Spleen (tissue), 11 donors: ENCODE results near the gene KAT6B. TPM values are rescaled to one million over a fixed set of nuclear protein-coding genes. Genes with fewer than 3 reads are reported as not detected.

Source experiments
- DNase-seq: peaks from one replicate; pipeline ENCODE4 v3.0.0-alpha.2; 2020
- H3K27ac ChIP-seq, 8 donors: fragments of 200-600 bp; sonication (generic) in 7 of 8; 1 replicate in 4 of 8; 2 replicates in 4 of 8; pipeline versions ENCODE4 v1.5.0 to v1.8.0; 2016 to 2021; ENCODE audit warnings: inconsistent platforms in 4 of 8, mild to moderate bottlenecking in 4 of 8, moderate library complexity in 1 of 8
- H3K27me3 ChIP-seq, 7 donors: fragments of 200-600 bp; sonication (generic) in 6 of 7; replicated peaks in 1 of 7; 1 replicate in 4 of 7; 2 replicates in 3 of 7; pipeline versions ENCODE4 v1.5.0 to v1.8.0; 2016 to 2021; ENCODE audit warnings: inconsistent platforms in 3 of 7, mild to moderate bottlenecking in 1 of 7
- H3K36me3 ChIP-seq, 6 donors: fragments of 200-600 bp; sonication (generic) in 5 of 6; 1 replicate in 4 of 6; 2 replicates in 2 of 6; pipeline versions ENCODE4 v1.5.0 to v1.8.0; 2016 to 2021; ENCODE audit warnings: inconsistent platforms in 2 of 6
- H3K4me1 ChIP-seq, 6 donors: fragments of 200-600 bp; sonication (generic) in 5 of 6; 1 replicate in 3 of 6; 2 replicates in 3 of 6; pipeline versions ENCODE4 v1.5.0 to v1.8.0; 2016 to 2021; ENCODE audit warnings: inconsistent platforms in 3 of 6
- H3K4me3 ChIP-seq, 8 donors: fragments of 200-600 bp; sonication (generic) in 7 of 8; 1 replicate in 4 of 8; 2 replicates in 4 of 8; pipeline versions ENCODE4 v1.5.0 to v1.8.0; 2016 to 2021; ENCODE audit warnings: inconsistent platforms in 4 of 8, mild to moderate bottlenecking in 4 of 8, moderate library complexity in 2 of 8
- H3K9me3 ChIP-seq, 8 donors: fragments of 200-600 bp; sonication (generic) in 7 of 8; 1 replicate in 4 of 8; 2 replicates in 4 of 8; pipeline versions ENCODE4 v1.5.0 to v1.8.0; 2016 to 2021; ENCODE audit warnings: inconsistent platforms in 4 of 8
- CTCF ChIP-seq, 11 experiments: fragments of 200-600 bp in 7 of 11; fragments of 450-650 bp in 4 of 11; sonication (generic) in 4 of 11; IDR thresholded peaks in 8 of 11; conservative IDR thresholded peaks in 3 of 11; 1 replicate in 7 of 11; 2 replicates in 4 of 11; pipeline versions ENCODE4 v1.4.0 to v1.8.0; 2016 to 2021; ENCODE audit warnings: antibody characterized with exemption in 11 of 11, inconsistent platforms in 4 of 11, mild to moderate bottlenecking in 1 of 11
- POLR2A ChIP-seq, 3 donors: fragments of 450-650 bp; IDR thresholded peaks; one replicate each; pipeline ENCODE4 v1.5.1; 2017; ENCODE audit warnings: antibody characterized with exemption in 3 of 3, mild to moderate bottlenecking in 1 of 3
- POLR2AphosphoS5 ChIP-seq, 3 donors: sonication (generic); formaldehyde crosslinking; IDR thresholded peaks; one replicate each; pipeline ENCODE4 v1.5.1; 2017; ENCODE audit warnings: antibody characterized with exemption in 3 of 3
- WGBS, 5 donors: extraction: QIAGEN DNeasy Blood & Tissue Kit in 3 of 5; methylation state at CpG; one replicate each; pipeline versions ENCODE4 v1.1.5 to v1.1.7; 2013 to 2018; 5-methylcytosine and 5-hydroxymethylcytosine counted together
- intact Hi-C: fragments of 100-400 bp; cut with DNase I; formaldehyde crosslinking; loops from one replicate; pipeline ENCODE4 v1.15.0; 2023; ENCODE audit warnings: low total_unique reads
- polyA plus RNA-seq, 3 donors: library from polyadenylated mRNA; stranded (reverse); fragments of 200-250 nt; gene quantifications; one replicate each; pipeline ENCODE4 v1.2.1, GENCODE V29; 2013
- total RNA-seq, 7 donors: library from RNA; depleted of rRNA in 3 of 7; stranded (reverse); fragments of >200 nt in 3 of 7; fragmentation: NEBNext Ultra II Directional in 4 of 7; extraction: Animal tissue kit (Norgen Biotek cat#: 25700) in 4 of 7; gene quantifications; one replicate each; pipeline versions ENCODE4 v1.1.0 to v1.2.1, GENCODE V29; 2016 to 2021
- donor health status: healthy with polysubstance abuse.
- donor health status: DM: no; HTN: no; CAD: no; lungs with moderate emphysema.
- donor health status: DM: no; HTN: no; CAD: no.
- donor health status: Bipolar disorder and iron deficiency.
- donor health status: healthy.
- donor health status: DM: no; HTN: no; CAD: no.
- donor health status: DM: yes; HTN: yes; CAD: no.

KAT6B gene
- total and polyA plus RNA-seq, 10 donors, result 2.9 to 61.0 (median 46.0) TPM

DNA sequence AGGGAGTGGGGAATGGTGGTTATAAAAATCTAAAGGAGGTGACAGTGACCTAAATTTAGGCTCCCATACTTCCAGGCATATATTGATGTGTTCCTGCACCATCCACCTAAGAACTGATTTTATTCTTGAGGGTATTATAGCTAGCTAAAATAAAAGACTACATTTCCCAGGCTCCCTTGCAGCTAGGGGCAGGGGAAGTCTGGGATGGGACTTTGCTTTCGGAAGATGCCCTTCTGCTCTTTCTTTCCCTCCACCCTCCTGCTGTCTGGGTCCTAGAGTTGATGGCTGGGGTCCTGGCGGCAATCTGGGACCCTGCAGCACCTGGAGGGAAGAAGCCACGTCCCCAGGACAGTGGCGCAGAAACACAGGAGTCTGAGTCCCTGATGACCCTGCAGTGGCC lies 231.3 kb downstream of the KAT6B start:
- WGBS, 5 donors, result 85 to 96% (median 92%) methylated on average over 3 to 4 of the region's 4 CpGs
- intact Hi-C loops, result no loop called here
- H3K4me1 ChIP-seq, result no peaks in the 10 kb centered on the region
- DNase-seq, result peak; percentile 19
- no peaks in the 10 kb centered on the region for H3K27me3 ChIP-seq
- no peak overlapping the region for H3K27ac ChIP-seq
- TF ChIP-seq POLR2AphosphoS5 (IDR thresholded peaks at IDR 0.05) (no peak), CTCF (IDR thresholded peaks at IDR 0.05 in 8 of 11, conservative IDR thresholded peaks at IDR 0.05 in 3 of 11) (no peak), POLR2A (IDR thresholded peaks at IDR 0.05) (no peak)
- H3K9me3 ChIP-seq, result no peaks in the 10 kb centered on the region
- H3K36me3 ChIP-seq, result no peaks in the 10 kb centered on the region
- H3K4me3 ChIP-seq, result no peak overlapping the region

DNA sequence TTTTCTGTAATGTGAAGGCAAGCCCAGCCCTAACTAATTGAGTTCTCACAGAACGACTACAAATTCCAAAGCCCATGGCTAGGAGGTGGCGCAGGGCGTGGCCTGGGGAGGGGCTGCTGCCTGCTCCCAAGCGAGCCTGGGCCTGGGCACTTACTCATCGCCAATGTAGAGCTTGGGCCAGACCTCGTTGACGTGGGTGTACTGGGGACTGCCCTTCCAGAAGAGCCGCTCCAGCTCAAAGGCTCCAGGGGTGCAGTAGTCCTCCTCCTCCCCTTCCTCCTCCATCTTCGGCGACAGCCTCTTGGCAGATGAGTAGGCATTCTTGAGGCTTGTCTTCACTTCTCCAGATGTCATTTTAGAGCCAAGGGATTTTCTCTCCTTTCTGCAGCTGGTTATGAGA lies 231.8 kb downstream of the KAT6B start:
- no peaks in the 10 kb centered on the region for H3K36me3 ChIP-seq
- 90 to 95% (median 91%) methylated on average over 7 to 10 of the region's 10 CpGs for whole genome bisulfite sequencing, 5 donors
- no peaks in the 10 kb centered on the region for H3K9me3 ChIP-seq
- intact Hi-C loops, result no loop called here
- no peak overlapping the region for H3K27ac ChIP-seq
- H3K27me3 ChIP-seq, result no peaks in the 10 kb centered on the region
- no peaks in the 10 kb centered on the region for H3K4me1 ChIP-seq
- no peak overlapping the region for H3K4me3 ChIP-seq
- DNase-seq, result peak; percentile 39
- TF ChIP-seq POLR2A (IDR thresholded peaks at IDR 0.05), result no peak
- TF ChIP-seq CTCF (IDR thresholded peaks at IDR 0.05 in 8 of 11, conservative IDR thresholded peaks at IDR 0.05 in 3 of 11), result no peak
- TF ChIP-seq POLR2AphosphoS5 (IDR thresholded peaks at IDR 0.05), result no peak

- Histone ChIP-seq H3K9me3 (no peaks in the 10 kb centered on the region), H3K36me3 (no peaks in the 10 kb centered on the region), H3K27me3 (no peaks in the 10 kb centered on the region), H3K4me3 (no peak overlapping the region), H3K4me1 (no peaks in the 10 kb centered on the region), H3K27ac (no peak overlapping the region)
- intact Hi-C loops, result no loop called here
- 81 to 89% (median 85%) methylated on average over 15 of the region's 15 CpGs for WGBS, 5 donors
- peak; percentile 47 for DNase-seq
- no peak for TF ChIP-seq POLR2A (IDR thresholded peaks at IDR 0.05)
- TF ChIP-seq CTCF (IDR thresholded peaks at IDR 0.05 in 8 of 11, conservative IDR thresholded peaks at IDR 0.05 in 3 of 11), result no peak
- TF ChIP-seq POLR2AphosphoS5 (IDR thresholded peaks at IDR 0.05), result no peak
Measured at GRCh38 chr10:75061709-75062505, 235.5 kb downstream of the KAT6B start.

GRCh38 chr10:75062506-75063299 lies 236.3 kb downstream of the KAT6B start:
- no peak overlapping the region for H3K27ac ChIP-seq
- peak; percentile 3 for DNase-seq
- no peaks in the 10 kb centered on the region for H3K9me3 ChIP-seq
- intact Hi-C loops, result no loop called here
- no peaks in the 10 kb centered on the region for H3K4me1 ChIP-seq
- H3K36me3 ChIP-seq, result no peaks in the 10 kb centered on the region
- H3K27me3 ChIP-seq, result no peaks in the 10 kb centered on the region
- WGBS, 5 donors, result 61 to 85% (median 74%) methylated on average over 10 of the region's 10 CpGs
- no peak overlapping the region for H3K4me3 ChIP-seq
- TF ChIP-seq CTCF (IDR thresholded peaks at IDR 0.05 in 8 of 11, conservative IDR thresholded peaks at IDR 0.05 in 3 of 11) (no peak), POLR2A (IDR thresholded peaks at IDR 0.05) (no peak), POLR2AphosphoS5 (IDR thresholded peaks at IDR 0.05) (no peak)
